Measurements from ENCODE around the gene COBLL1. TPM values are rescaled to one million over a fixed set of nuclear protein-coding genes. Genes with fewer than 3 reads are reported as not detected.

The COBLL1 gene
- total RNA-seq, 1 experiment from 2014 or later, result 5.9 TPM

DNA sequence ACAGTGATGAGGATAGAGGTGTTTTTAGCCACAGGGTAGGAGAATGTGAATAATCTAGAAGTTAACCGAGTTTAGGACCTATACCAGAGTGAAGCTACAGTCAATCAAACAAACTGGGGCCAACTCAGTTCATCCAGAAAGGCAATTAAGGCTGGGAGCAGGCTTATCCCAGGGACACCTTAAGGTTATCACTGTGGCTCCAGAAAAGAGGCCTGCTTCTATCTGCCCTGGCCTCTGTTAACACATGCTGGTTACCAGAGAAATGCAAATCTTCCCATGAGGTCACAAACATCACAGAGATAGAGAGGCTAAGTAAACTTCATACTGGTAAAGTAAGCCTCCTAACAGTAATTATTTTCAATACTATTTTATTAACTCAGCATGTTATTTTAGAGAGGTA, 127.2 kb downstream of the COBLL1 start:
- Histone ChIP-seq H2BK12ac (ENCODE audit: insufficient read length, low read depth, low read length) (no peak overlapping the region), H3K79me1 (ENCODE audit: insufficient read depth, low read depth, low read length, poor library complexity, severe bottlenecking) (no peaks in the 10 kb centered on the region), H2BK120ac (ENCODE audit: low read depth, low read length, poor library complexity, severe bottlenecking) (no peak overlapping the region), H3K4ac (ENCODE audit: low read depth, low read length) (no peak overlapping the region), H2AFZ (ENCODE audit: low read length) (no peak overlapping the region), H4K20me1 (ENCODE audit: control insufficient read depth, insufficient read depth, insufficient read length) (no peaks in the 10 kb centered on the region), H3K9ac (ENCODE audit: extremely low read depth, insufficient read length, low read length) (no peak overlapping the region), H2BK15ac (ENCODE audit: low read depth, low read length) (no peak overlapping the region), H4K8ac (replicated peaks; ENCODE audit: insufficient read length, low read depth, low read length) (no peak overlapping the region), H3K56ac (ENCODE audit: insufficient read length, low read depth, low read length) (no peak overlapping the region), H2BK5ac (ENCODE audit: insufficient read length, low read length) (no peak overlapping the region), H3K4me2 (ENCODE audit: insufficient read depth, insufficient read length, low read length) (no peak overlapping the region), H3K79me2 (ENCODE audit: insufficient read depth, low read length) (no peaks in the 10 kb centered on the region), H3K23me2 (ENCODE audit: insufficient read length, low read depth, low read length, poor library complexity, severe bottlenecking) (no peaks in the 10 kb centered on the region), H3K27ac (ENCODE audit: insufficient read length, low read depth, low read length) (no peak overlapping the region), H3K4me1 (ENCODE audit: insufficient read depth, low read length) (no peaks in the 10 kb centered on the region; the same call in 1 of the 2 replicates), H4K5ac (ENCODE audit: insufficient read length, low read depth, low read length) (no peak overlapping the region), H3K23ac (ENCODE audit: insufficient read length, low read depth, low read length) (no peak overlapping the region), H3K18ac (ENCODE audit: insufficient read length, low read depth, low read length) (no peak overlapping the region), H2BK20ac (ENCODE audit: low read depth, low read length, poor library complexity, severe bottlenecking) (no peak overlapping the region), H4K91ac (ENCODE audit: insufficient read length, low read depth, low read length) (no peak overlapping the region), H2AK5ac (ENCODE audit: insufficient read length, low read length) (no peak overlapping the region), H3K14ac (ENCODE audit: insufficient read depth, low read length) (no peak overlapping the region), H3T11ph (ENCODE audit: low read length) (no peak overlapping the region), H3K27me3 (ENCODE audit: insufficient read depth, low read length) (no peaks in the 10 kb centered on the region), H3K9me3 (ENCODE audit: control insufficient read depth, low read depth, low read length) (no peaks in the 10 kb centered on the region)
- H3K36me3 Mint-ChIP-seq (ENCODE audit: insufficient read depth in 1 of 3, low read depth in 3 of 3), result no peaks in the 10 kb centered on the region
- no peak overlapping the region for H3K27ac Mint-ChIP-seq
- no peak for DNase-seq
- H3K4me3 Mint-ChIP-seq, result no peak overlapping the region
- no CpG with 5 or more reads among the region's 1 CpG for WGBS (ENCODE audit: extremely low coverage, insufficient read length, low lambda C conversion rate)
- TF ChIP-seq CTCF (conservative IDR thresholded peaks at IDR 0.05), result no peak
- H3K9me3 Mint-ChIP-seq, result no peaks in the 10 kb centered on the region
- H3K27me3 Mint-ChIP-seq (ENCODE audit: low read depth), result no peaks in the 10 kb centered on the region
- no peaks in the 10 kb centered on the region for H3K4me1 Mint-ChIP-seq
